Thoracic aorta (tissue), 2 donors: ENCODE measurements around the gene MAS1L. TPM values are rescaled to one million over a fixed set of nuclear protein-coding genes. Genes with fewer than 3 reads are reported as not detected.

Experiments
- ATAC-seq: fragments of 150-250 bp; one replicate; pipeline ENCODE4 v1.8.0; 2017; ENCODE audit warnings: low read depth; ENCODE audit not compliant: insufficient number of reproducible peaks, low FRiP score
- DNase-seq: peaks from one replicate; pipeline ENCODE4 v3.0.0-alpha.2; 2020; ENCODE audit warnings: low spot score
- H3K27ac ChIP-seq, 2 donors: fragments of 200-600 bp; sonication (generic); 1 replicate in 1 of 2; 2 replicates in 1 of 2; pipeline ENCODE4 v1.5.1; 2016; ENCODE audit warnings: mild to moderate bottlenecking in 2 of 2, moderate library complexity in 2 of 2
- H3K27me3 ChIP-seq: fragments of 200-600 bp; sonication (generic); replicated peaks from 2 replicates; pipeline ENCODE4 v1.6.0; 2016; ENCODE audit warnings: mild to moderate bottlenecking; ENCODE audit not compliant: insufficient read depth
- H3K36me3 ChIP-seq: fragments of 200-600 bp; sonication (generic); one replicate; pipeline ENCODE4 v1.5.1; 2016
- H3K4me1 ChIP-seq, 2 donors: fragments of 200-600 bp; sonication (generic); 1 replicate in 1 of 2; 2 replicates in 1 of 2; pipeline versions ENCODE4 v1.5.1 to v1.6.0; 2016; ENCODE audit warnings: low read depth in 2 of 2, mild to moderate bottlenecking in 1 of 2; ENCODE audit not compliant: control insufficient read depth in 1 of 2
- H3K4me3 ChIP-seq: fragments of 200-600 bp; sonication (generic); 2 replicates; pipeline ENCODE4 v1.5.1; 2016; ENCODE audit warnings: mild to moderate bottlenecking
- H3K9me3 ChIP-seq: fragments of 200-600 bp; sonication (generic); 2 replicates; pipeline ENCODE4 v1.5.1; 2016
- total RNA-seq, 2 donors: library from RNA; depleted of rRNA; stranded (reverse); fragments of >200 nt; gene quantifications; one replicate each; pipeline versions ENCODE4 v1.1.0 to v1.2.3, GENCODE V29; 2016
- TF ChIP-seq, protein P1 (sequence below): fragments of 200-600 bp; sonication (generic); IDR thresholded peaks from one replicate; pipeline ENCODE4 v1.5.1; 2019; ENCODE audit warnings: antibody characterized with exemption

Gene MAS1L
- total RNA-seq, 2 donors from 2014 or later, result not detected

DNA sequence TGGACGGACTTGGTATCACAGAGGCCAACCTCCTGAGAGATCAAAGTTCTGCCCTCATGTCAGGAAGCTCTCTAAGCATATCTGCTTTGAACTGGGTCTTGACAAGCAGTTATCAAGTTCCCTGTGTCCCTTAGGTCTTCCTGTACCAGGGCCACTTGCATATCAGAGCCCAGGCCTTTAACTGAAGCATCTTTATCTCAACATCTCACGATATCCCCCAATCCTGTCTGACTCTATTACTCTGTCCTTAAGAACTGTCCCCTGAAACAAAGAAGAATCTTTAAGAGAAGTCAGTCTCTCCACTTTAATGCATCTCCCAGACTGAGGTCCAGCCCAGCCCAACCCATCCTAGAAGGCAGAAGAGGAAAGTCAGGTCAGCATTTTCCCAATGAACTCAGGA, 8.2 kb downstream of the MAS1L start:
- Histone ChIP-seq H3K27me3 (no peaks in the 10 kb centered on the region), H3K27ac (no peak overlapping the region), H3K9me3 (no peaks in the 10 kb centered on the region), H3K36me3 (no peaks in the 10 kb centered on the region), H3K4me1 (no peaks in the 10 kb centered on the region), H3K4me3 (no peak overlapping the region)
- ATAC-seq (no peak), DNase-seq (no peak)
- TF ChIP-seq, protein P1, sequence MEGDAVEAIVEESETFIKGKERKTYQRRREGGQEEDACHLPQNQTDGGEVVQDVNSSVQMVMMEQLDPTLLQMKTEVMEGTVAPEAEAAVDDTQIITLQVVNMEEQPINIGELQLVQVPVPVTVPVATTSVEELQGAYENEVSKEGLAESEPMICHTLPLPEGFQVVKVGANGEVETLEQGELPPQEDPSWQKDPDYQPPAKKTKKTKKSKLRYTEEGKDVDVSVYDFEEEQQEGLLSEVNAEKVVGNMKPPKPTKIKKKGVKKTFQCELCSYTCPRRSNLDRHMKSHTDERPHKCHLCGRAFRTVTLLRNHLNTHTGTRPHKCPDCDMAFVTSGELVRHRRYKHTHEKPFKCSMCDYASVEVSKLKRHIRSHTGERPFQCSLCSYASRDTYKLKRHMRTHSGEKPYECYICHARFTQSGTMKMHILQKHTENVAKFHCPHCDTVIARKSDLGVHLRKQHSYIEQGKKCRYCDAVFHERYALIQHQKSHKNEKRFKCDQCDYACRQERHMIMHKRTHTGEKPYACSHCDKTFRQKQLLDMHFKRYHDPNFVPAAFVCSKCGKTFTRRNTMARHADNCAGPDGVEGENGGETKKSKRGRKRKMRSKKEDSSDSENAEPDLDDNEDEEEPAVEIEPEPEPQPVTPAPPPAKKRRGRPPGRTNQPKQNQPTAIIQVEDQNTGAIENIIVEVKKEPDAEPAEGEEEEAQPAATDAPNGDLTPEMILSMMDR, result no peak

DNA sequence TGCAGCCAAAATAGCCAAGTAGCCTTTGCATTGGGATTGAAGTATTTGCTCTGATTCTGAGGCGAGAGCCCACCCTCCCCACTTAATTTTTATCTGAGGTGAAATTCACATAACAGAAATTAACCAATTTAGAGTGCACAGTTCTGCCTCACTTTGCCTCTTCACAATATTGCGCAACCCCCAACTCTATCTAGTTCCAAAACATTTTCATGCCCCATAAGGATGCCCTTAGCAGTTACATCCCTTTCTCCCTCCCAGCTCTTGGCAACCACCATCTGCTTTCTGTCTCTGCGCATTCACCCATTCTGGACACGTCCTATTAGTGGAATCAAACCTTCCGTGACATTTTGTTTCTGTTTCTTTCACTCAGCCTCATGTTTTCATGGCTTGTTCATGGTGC, 9.0 kb downstream of the MAS1L start:
- no peaks in the 10 kb centered on the region for H3K4me1 ChIP-seq
- H3K27me3 ChIP-seq, result no peaks in the 10 kb centered on the region
- no peak overlapping the region for H3K4me3 ChIP-seq
- no peaks in the 10 kb centered on the region for H3K9me3 ChIP-seq
- no peak for ATAC-seq
- DNase-seq, result no peak
- TF ChIP-seq, protein P1, result no peak
- H3K36me3 ChIP-seq, result no peaks in the 10 kb centered on the region
- H3K27ac ChIP-seq, result no peak overlapping the region

DNA sequence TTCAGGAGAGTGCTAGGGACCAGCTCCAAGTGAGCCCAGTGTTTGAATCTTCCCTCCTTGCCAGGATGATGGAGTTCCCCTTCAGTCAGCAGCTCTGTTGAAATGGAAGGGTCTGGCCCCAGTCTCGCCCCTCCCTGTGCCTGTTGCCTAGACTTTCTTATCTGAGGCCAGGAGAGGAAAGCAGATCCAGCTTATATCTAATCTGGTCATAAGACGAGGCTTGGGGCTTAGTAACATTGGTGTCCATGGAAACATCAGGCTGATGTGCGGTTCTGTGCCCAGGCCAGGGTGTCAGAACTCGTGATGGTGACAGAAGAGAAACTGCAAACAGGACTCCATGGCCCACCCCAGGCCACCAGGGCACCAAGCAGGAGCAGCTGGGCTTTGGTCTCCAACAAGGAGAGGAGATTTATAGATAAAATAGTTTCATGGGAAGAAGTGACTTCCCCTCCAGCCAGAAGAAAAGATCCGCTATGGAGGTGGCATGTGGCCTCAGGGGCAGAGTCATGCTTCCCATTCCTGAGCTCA, 9.8 kb downstream of the MAS1L start:
- no peaks in the 10 kb centered on the region for H3K9me3 ChIP-seq
- no peak overlapping the region for H3K27ac ChIP-seq
- ATAC-seq (no peak), DNase-seq (no peak)
- H3K36me3 ChIP-seq, result no peaks in the 10 kb centered on the region
- no peaks in the 10 kb centered on the region for H3K4me1 ChIP-seq
- no peaks in the 10 kb centered on the region for H3K27me3 ChIP-seq
- no peak overlapping the region for H3K4me3 ChIP-seq
- TF ChIP-seq, protein P1, result no peak

DNA sequence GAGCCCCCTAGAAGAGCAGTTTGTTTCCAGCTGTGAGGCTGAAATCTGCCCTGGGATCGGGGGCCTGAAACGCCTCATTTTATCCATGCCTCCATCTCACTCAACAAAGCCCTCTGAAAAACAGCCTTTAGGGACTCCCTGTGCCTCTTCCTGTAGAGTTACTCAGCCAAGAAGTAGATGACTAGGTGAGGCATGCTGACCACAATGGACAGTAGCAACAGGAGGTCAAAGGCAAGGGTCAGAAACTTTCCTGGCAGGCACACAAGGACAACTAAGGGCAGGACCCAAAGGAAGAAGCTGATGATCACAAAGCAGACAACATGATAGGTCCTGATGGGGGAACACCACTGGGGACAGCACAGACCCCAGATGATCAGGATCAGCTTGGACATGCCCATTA, 12.8 kb downstream of the MAS1L start:
- H3K4me3 ChIP-seq, result no peak overlapping the region
- H3K36me3 ChIP-seq, result no peaks in the 10 kb centered on the region
- ATAC-seq (no peak), DNase-seq (no peak)
- no peaks in the 10 kb centered on the region for H3K4me1 ChIP-seq
- H3K27ac ChIP-seq, result no peak overlapping the region
- H3K9me3 ChIP-seq, result no peaks in the 10 kb centered on the region
- H3K27me3 ChIP-seq, result no peaks in the 10 kb centered on the region
- TF ChIP-seq, protein P1, result no peak

DNA sequence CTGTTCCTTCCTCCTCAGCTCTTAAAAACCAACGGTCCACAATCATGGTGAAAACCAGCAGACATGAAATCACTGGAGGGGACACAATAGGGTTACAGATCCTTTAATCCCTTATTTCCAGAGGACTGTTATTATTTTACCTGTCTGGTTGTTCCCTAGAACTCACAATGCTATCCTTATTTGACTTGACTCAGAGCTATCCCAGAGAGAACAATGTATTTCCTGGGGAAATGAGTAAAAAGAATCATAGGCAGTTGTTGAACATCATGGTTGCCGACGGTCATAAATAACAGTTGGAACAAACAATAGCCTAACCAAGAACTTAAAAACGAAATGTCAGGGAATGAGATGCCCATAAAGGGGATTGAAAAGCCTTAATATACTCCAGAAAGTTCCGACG, 21.5 kb downstream of the MAS1L start:
- no peak for ATAC-seq

More for the DNA sequence above, 21.5 kb downstream of the MAS1L start:
- no peaks in the 10 kb centered on the region for H3K9me3 ChIP-seq
- TF ChIP-seq, protein P1, result no peak
- H3K4me1 ChIP-seq, result no peaks in the 10 kb centered on the region
- no peaks in the 10 kb centered on the region for H3K36me3 ChIP-seq
- no peaks in the 10 kb centered on the region for H3K27me3 ChIP-seq
- H3K4me3 ChIP-seq, result no peak overlapping the region
- DNase-seq, result no peak
- H3K27ac ChIP-seq, result no peak overlapping the region
